Natural killer cell treated with Interleukin-12 subunit alpha and Interleukin-12 subunit beta and Interleukin-15 and Interleukin-18, amount 100 ng/mL, for 72 hours (primary cell): ENCODE measurements around the gene PFDN1. TPM values are rescaled to one million over a fixed set of nuclear protein-coding genes. Genes with fewer than 3 reads are reported as not detected.
A peak's percentile ranks its signal among the peaks of the same experiment; 100 is the strongest.

Experiments used
- ATAC-seq, 2 donors: fragments of 150-1000 bp; cut with Tn5 transposase in 1 of 2; sonication (Bioruptor Pico), chemical (Tn5 transposase) in 1 of 2; 2 replicates each; pipeline ENCODE4 v1.10.0; 2021
- DNase-seq: peaks from one replicate; pipeline ENCODE4 v3.0.0; 2022; ENCODE audit warnings: low spot score
- H3K27ac Mint-ChIP-seq, 2 donors: 1 replicate in 1 of 2; 2 replicates in 1 of 2; pipeline ENCODE4 v1.8.0; 2022; ENCODE audit warnings: mixed read lengths in 2 of 2, mild to moderate bottlenecking in 1 of 2, moderate library complexity in 1 of 2
- H3K27me3 Mint-ChIP-seq, 2 donors: 1 replicate in 1 of 2; 2 replicates in 1 of 2; pipeline ENCODE4 v1.8.0; 2022; ENCODE audit warnings: mixed read lengths in 2 of 2
- H3K36me3 Mint-ChIP-seq: one replicate; pipeline ENCODE4 v1.8.0; 2022; ENCODE audit warnings: mixed read lengths
- H3K4me1 Mint-ChIP-seq, 2 donors: 1 replicate in 1 of 2; 2 replicates in 1 of 2; pipeline ENCODE4 v1.8.0; 2022; ENCODE audit warnings: low read depth in 2 of 2, mixed read lengths in 2 of 2, mild to moderate bottlenecking in 1 of 2
- H3K4me3 Mint-ChIP-seq: one replicate; pipeline ENCODE4 v1.8.0; 2022; ENCODE audit warnings: mixed read lengths
- H3K9me3 Mint-ChIP-seq: 2 replicates; pipeline ENCODE4 v1.8.0; 2022; ENCODE audit warnings: mixed read lengths
- total RNA-seq, 2 donors: library from RNA; stranded (reverse); gene quantifications; one replicate each; pipeline ENCODE4 v1.2.3, GENCODE V29; 2022

PFDN1 gene
- total RNA-seq, 2 donors from 2014 or later, result 49.8 to 62.2 TPM

- Mint-ChIP-seq H3K4me3 (no peak overlapping the region), H3K27me3 (peaks cover 8 to 10% of the 10 kb centered on the region in 2 donors), H3K9me3 (no peaks in the 10 kb centered on the region), H3K4me1 (no peaks in the 10 kb centered on the region), H3K36me3 (no peaks in the 10 kb centered on the region), H3K27ac (no peak overlapping the region)
- DNase-seq (no peak), ATAC-seq (peak in 1 of 2 donors; percentile 25)
These were observed 20.1 kb upstream of the PFDN1 start for GRCh38 chr5:140322751-140323731.

GRCh38 chr5:140321796-140322195 lies 18.9 kb upstream of the PFDN1 start:
- H3K27ac Mint-ChIP-seq, result no peak overlapping the region
- DNase-seq (no peak), ATAC-seq (no peak)
- H3K36me3 Mint-ChIP-seq, result no peaks in the 10 kb centered on the region
- H3K9me3 Mint-ChIP-seq, result no peaks in the 10 kb centered on the region
- H3K27me3 Mint-ChIP-seq, result peaks cover 8% of the 10 kb centered on the region in 2 donors
- no peak overlapping the region for H3K4me3 Mint-ChIP-seq
- no peaks in the 10 kb centered on the region for H3K4me1 Mint-ChIP-seq

DNA sequence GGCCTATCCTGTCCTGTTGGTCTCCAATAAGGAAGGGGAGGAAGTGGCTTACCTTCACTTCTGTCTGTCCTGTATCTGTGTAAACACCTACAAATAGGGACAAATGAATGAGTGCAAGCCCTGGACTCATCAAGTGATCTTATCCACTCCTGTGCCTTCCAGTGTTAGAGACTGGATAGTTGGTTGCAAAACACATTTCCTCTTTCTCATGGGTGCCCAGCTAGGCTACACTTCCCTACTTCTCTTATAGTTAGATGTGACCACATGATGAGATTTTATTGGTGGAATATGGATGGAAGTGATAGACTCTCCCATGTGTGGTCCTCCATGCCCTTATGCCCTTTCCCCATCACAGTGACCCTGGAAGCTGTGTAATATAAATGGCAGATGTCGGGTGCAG lies 16.9 kb upstream of the PFDN1 start:
- H3K27me3 Mint-ChIP-seq, result peaks cover 0 to 5% of the 10 kb centered on the region in 2 donors
- H3K27ac Mint-ChIP-seq, result no peak overlapping the region
- no peak for ATAC-seq
- no peak for DNase-seq
- no peaks in the 10 kb centered on the region for H3K4me1 Mint-ChIP-seq
- H3K36me3 Mint-ChIP-seq, result no peaks in the 10 kb centered on the region
- no peaks in the 10 kb centered on the region for H3K9me3 Mint-ChIP-seq
- no peak overlapping the region for H3K4me3 Mint-ChIP-seq

DNA sequence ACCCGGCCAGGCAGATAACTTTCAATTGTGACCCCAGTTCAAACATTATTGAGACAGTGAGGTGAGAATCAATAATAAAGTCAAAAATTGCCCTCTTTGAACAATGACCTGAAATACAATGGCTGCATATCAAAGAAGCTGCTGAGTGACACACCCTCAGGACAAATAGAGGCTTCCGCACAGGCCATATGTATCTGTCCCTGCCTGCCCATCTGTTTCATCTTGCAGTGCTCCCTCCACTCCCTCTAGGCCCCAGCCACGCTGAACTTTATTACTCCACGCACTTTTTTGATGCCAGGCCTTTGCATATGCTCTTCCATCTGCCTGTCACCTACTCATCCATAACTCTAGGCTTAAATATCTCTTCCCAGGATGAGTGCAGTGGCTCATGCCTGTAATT lies 15.9 kb upstream of the PFDN1 start:
- H3K4me1 Mint-ChIP-seq, result no peaks in the 10 kb centered on the region
- no peaks in the 10 kb centered on the region for H3K36me3 Mint-ChIP-seq
- H3K27ac Mint-ChIP-seq, result no peak overlapping the region
- no peak for DNase-seq
- H3K4me3 Mint-ChIP-seq, result no peak overlapping the region
- no peaks in the 10 kb centered on the region for H3K9me3 Mint-ChIP-seq
- peaks cover 0 to 3% of the 10 kb centered on the region in 2 donors for H3K27me3 Mint-ChIP-seq
- ATAC-seq, result no peak

GRCh38 chr5:140317859-140318258 lies 15.0 kb upstream of the PFDN1 start:
- Mint-ChIP-seq H3K4me1 (no peaks in the 10 kb centered on the region), H3K9me3 (no peaks in the 10 kb centered on the region), H3K4me3 (no peak overlapping the region), H3K36me3 (no peaks in the 10 kb centered on the region), H3K27me3 (peaks cover 0 to 3% of the 10 kb centered on the region in 2 donors), H3K27ac (no peak overlapping the region)
- DNase-seq (no peak), ATAC-seq (no peak)

GRCh38 chr5:140312791-140313189 lies 9.9 kb upstream of the PFDN1 start:
- no peak overlapping the region for H3K27ac Mint-ChIP-seq
- H3K4me3 Mint-ChIP-seq, result no peak overlapping the region
- no peaks in the 10 kb centered on the region for H3K9me3 Mint-ChIP-seq
- ATAC-seq (no peak), DNase-seq (no peak)
- H3K27me3 Mint-ChIP-seq, result peaks cover 28 to 29% of the 10 kb centered on the region in 2 donors
- peaks cover 4 to 10% of the 10 kb centered on the region in 2 donors for H3K4me1 Mint-ChIP-seq
- H3K36me3 Mint-ChIP-seq, result no peaks in the 10 kb centered on the region

DNA sequence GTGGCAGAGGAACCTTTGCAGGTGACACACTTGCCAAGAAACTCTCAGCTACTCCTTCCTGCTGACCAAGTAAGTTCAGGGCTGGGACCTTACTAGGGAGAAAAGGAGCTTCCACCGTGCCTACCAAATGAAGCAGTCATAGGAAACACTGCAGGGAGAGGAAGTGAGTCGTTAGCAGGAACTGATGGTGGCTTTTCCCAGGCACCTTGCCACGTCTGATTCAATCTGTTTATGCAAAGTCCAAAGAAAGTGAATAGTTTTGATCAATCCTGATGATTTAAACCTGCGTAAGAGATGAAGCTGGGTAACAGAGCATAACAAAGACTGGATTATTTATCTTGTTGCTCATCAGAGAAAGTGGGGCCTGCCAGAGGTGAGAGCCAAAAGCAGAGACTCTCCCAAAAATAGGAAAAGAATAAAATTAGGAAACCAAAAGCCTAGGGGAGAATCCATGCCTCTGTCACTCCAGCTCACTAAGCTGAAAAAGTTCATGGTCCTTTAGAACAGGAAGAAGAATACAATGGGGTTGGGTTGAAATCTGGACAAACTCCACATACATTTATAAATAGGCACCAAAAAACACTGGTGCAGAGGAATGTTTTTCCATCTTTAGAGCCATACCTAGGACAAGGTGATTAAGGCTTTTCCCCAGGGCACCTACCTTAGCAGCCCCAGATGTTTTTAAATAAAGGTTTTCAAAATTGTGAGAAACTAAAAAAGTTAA lies 9.3 kb upstream of the PFDN1 start:
- H3K27me3 Mint-ChIP-seq, result peaks cover 28 to 29% of the 10 kb centered on the region in 2 donors
- H3K4me1 Mint-ChIP-seq, result peaks cover 4 to 10% of the 10 kb centered on the region in 2 donors
- H3K36me3 Mint-ChIP-seq, result no peaks in the 10 kb centered on the region
- H3K4me3 Mint-ChIP-seq, result no peak overlapping the region
- ATAC-seq (peak; percentile 28 to 43), DNase-seq (no peak)
- H3K27ac Mint-ChIP-seq, result no peak overlapping the region
- H3K9me3 Mint-ChIP-seq, result no peaks in the 10 kb centered on the region

- Mint-ChIP-seq H3K9me3 (no peaks in the 10 kb centered on the region), H3K36me3 (no peaks in the 10 kb centered on the region), H3K27ac (no peak overlapping the region), H3K27me3 (peaks cover 33 to 34% of the 10 kb centered on the region in 2 donors), H3K4me3 (no peak overlapping the region), H3K4me1 (peaks cover 4 to 10% of the 10 kb centered on the region in 2 donors)
- DNase-seq, result no peak
- ATAC-seq, result no peak
These were observed 8.1 kb upstream of the PFDN1 start for GRCh38 chr5:140311011-140311467.

GRCh38 chr5:140310434-140310833 lies 7.5 kb upstream of the PFDN1 start:
- Mint-ChIP-seq H3K9me3 (no peaks in the 10 kb centered on the region), H3K27me3 (peaks cover 35 to 37% of the 10 kb centered on the region in 2 donors), H3K4me3 (no peak overlapping the region), H3K27ac (no peak overlapping the region), H3K4me1 (peaks cover 4 to 10% of the 10 kb centered on the region in 2 donors), H3K36me3 (no peaks in the 10 kb centered on the region)
- ATAC-seq, result no peak
- no peak for DNase-seq

DNA sequence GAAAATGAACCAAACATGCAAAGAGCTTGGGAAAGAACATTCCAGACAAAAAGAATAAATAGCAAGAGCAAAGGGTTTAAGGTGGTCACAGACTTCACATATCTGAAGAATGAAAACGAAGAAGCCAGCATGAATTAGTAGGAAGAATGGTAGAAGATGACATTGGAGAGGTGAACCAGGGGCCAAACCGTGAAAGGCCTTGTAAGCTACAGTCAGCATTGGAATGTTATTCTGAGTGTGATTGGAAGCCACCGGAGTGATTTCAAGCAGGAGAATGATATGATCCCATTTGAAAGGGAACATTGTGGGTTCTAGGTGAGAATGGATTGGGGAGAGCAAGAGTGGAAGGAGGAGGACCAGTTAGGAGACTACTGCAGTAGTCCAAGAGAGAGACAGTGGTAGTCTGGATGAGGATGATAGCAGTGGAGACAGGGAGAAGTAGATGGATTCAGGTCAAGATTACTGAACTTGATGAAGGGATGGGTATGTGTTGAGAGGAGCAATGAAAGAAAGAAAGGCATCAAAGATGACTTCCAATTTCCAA lies 6.9 kb upstream of the PFDN1 start:
- H3K4me1 Mint-ChIP-seq, result peaks cover 4 to 10% of the 10 kb centered on the region in 2 donors
- H3K36me3 Mint-ChIP-seq, result no peaks in the 10 kb centered on the region
- DNase-seq (no peak), ATAC-seq (no peak)
- no peaks in the 10 kb centered on the region for H3K9me3 Mint-ChIP-seq
- no peak overlapping the region for H3K27ac Mint-ChIP-seq
- H3K4me3 Mint-ChIP-seq, result no peak overlapping the region
- peaks cover 35 to 37% of the 10 kb centered on the region in 2 donors for H3K27me3 Mint-ChIP-seq

DNA sequence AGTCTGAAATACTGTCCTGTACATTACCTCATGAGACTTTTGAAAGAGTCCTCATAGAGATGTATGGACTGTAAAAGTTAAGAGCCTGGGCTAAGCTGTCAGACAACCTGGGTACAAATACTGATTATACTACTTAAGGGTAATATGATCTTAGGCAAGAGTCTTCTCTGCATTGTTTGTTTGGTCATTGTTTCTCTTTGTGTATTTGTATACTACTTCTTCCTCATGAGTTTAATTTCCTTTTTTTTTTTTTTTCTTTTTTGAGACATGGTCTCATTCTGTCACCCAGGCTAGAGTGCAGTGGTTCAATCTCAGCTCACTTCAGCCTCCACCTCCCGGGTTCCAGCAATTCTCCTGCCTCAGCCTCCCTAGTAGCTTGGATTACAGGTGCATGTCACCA lies 2.6 kb upstream of the PFDN1 start:
- Mint-ChIP-seq H3K27ac (no peak overlapping the region), H3K36me3 (no peaks in the 10 kb centered on the region), H3K9me3 (no peaks in the 10 kb centered on the region), H3K4me1 (peaks cover 15 to 16% of the 10 kb centered on the region in 2 donors), H3K4me3 (no peak overlapping the region), H3K27me3 (peaks cover 22 to 23% of the 10 kb centered on the region in 2 donors)
- ATAC-seq, result no peak
- no peak for DNase-seq

DNA sequence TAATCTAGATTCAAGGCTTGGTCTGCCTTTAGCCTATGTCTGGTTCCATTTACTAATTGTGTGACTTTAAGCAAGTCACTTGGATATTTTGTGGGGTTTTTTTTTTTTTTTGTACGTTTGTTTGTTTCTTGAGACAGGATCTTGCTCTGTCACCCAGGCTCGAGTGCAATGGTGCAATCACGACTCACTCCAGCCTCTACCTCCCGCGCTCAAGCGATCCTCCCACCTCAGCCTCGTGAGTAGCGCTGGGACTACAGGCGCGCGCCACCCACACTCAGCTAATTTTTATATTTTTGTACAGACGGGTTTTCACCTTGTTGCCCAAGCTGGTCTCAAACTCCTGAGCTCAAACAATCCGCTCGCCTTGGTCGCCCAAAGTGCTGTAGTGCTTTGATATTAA lies 1.1 kb upstream of the PFDN1 start:
- Mint-ChIP-seq H3K4me3 (peak overlapping the region; percentile 45), H3K27me3 (peaks cover 9% of the 10 kb centered on the region in 2 donors), H3K4me1 (peaks cover 15 to 16% of the 10 kb centered on the region in 2 donors), H3K9me3 (no peaks in the 10 kb centered on the region), H3K36me3 (no peaks in the 10 kb centered on the region), H3K27ac (no peak overlapping the region)
- DNase-seq (no peak), ATAC-seq (no peak)

DNA sequence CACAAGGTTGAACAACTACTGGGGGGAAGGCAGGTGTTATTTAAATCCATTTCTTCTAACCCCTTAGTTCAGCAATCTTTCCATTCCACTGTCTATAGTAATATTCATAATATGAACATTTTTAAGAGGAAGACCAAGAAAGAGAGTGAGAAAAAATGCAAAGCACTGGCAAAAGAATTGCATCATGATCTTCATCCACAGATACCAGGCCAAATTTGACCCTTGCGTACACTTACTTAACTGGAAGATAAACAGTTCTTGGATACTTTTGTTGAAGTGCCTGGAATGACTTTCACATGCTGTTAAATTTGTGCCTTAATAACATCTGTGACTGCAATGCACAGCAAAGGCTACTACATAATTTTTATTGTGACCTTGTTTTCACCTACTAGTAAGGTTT lies 1.8 kb downstream of the PFDN1 start:
- Mint-ChIP-seq H3K36me3 (no peaks in the 10 kb centered on the region), H3K9me3 (no peaks in the 10 kb centered on the region), H3K27me3 (peaks cover 3 to 5% of the 10 kb centered on the region in 2 donors), H3K27ac (no peak overlapping the region), H3K4me1 (peaks cover 19 to 25% of the 10 kb centered on the region in 2 donors), H3K4me3 (peak overlapping the region; percentile 36)
- DNase-seq, result no peak
- ATAC-seq, result no peak
